Body of pancreas (tissue), 4 donors: Measurements from ENCODE around the gene IL20. TPM values are rescaled to one million over a fixed set of nuclear protein-coding genes. Genes with fewer than 3 reads are reported as not detected.

Experiments used
- ATAC-seq: fragments of 150-250 bp; one replicate; pipeline ENCODE4 v1.9.1; 2016
- DNase-seq, 4 donors: peaks; one replicate each; pipeline ENCODE4 v3.0.0-alpha.2; 2019
- H3K27ac ChIP-seq, 4 donors: fragments of 200-600 bp; sonication (generic); 1 replicate in 3 of 4; 2 replicates in 1 of 4; pipeline versions ENCODE4 v1.5.1 to v1.6.1; 2016 to 2019; ENCODE audit warnings: mild to moderate bottlenecking in 1 of 4, mixed read lengths in 1 of 4, moderate library complexity in 1 of 4
- H3K27me3 ChIP-seq, 2 donors: fragments of 200-600 bp; sonication (generic); one replicate each; pipeline ENCODE4 v1.6.0; 2016; ENCODE audit warnings: mild to moderate bottlenecking in 1 of 2
- H3K36me3 ChIP-seq, 2 donors: fragments of 200-600 bp; sonication (generic); replicated peaks in 1 of 2; 2 replicates each; pipeline ENCODE4 v1.5.1; 2016; ENCODE audit warnings: low read depth in 2 of 2; ENCODE audit not compliant: insufficient read depth in 1 of 2
- H3K4me1 ChIP-seq: fragments of 200-600 bp; sonication (generic); one replicate; pipeline ENCODE4 v1.6.0; 2016
- H3K4me3 ChIP-seq, 2 donors: fragments of 200-600 bp; sonication (generic); 1 replicate in 1 of 2; 2 replicates in 1 of 2; pipeline ENCODE4 v1.5.1; 2016 to 2019
- H3K9me3 ChIP-seq, 3 donors: fragments of 200-600 bp; sonication (generic); 1 replicate in 2 of 3; 2 replicates in 1 of 3; pipeline ENCODE4 v1.5.1; 2016
- POLR2A ChIP-seq, 3 donors: fragments of 450-650 bp; IDR thresholded peaks; one replicate each; pipeline ENCODE4 v1.6.1; 2016; ENCODE audit warnings: antibody characterized with exemption in 3 of 3, mild to moderate bottlenecking in 2 of 3
- WGBS, 2 donors: methylation state at CpG; one replicate each; pipeline ENCODE4 v1.1.5; 2017; 5-methylcytosine and 5-hydroxymethylcytosine counted together
- intact Hi-C: fragments of 100-400 bp; cut with DNase I; formaldehyde crosslinking; loops from one replicate; pipeline ENCODE4 v1.15.1; 2023
- total RNA-seq, 2 donors: library from RNA; depleted of rRNA; stranded (reverse); fragments of >200 nt; gene quantifications; one replicate each; pipeline ENCODE4 v1.1.0, GENCODE V29; 2016
- TF ChIP-seq, protein P1 (sequence below), 7 experiments: fragments of 450-650 bp in 4 of 7; fragments of 200-600 bp in 3 of 7; sonication (generic) in 3 of 7; IDR thresholded peaks; one replicate each; pipeline ENCODE4 v1.5.1; 2016 to 2019; ENCODE audit warnings: antibody characterized with exemption in 7 of 7

Gene IL20
- total RNA-seq, 2 donors from 2014 or later = not detected

DNA sequence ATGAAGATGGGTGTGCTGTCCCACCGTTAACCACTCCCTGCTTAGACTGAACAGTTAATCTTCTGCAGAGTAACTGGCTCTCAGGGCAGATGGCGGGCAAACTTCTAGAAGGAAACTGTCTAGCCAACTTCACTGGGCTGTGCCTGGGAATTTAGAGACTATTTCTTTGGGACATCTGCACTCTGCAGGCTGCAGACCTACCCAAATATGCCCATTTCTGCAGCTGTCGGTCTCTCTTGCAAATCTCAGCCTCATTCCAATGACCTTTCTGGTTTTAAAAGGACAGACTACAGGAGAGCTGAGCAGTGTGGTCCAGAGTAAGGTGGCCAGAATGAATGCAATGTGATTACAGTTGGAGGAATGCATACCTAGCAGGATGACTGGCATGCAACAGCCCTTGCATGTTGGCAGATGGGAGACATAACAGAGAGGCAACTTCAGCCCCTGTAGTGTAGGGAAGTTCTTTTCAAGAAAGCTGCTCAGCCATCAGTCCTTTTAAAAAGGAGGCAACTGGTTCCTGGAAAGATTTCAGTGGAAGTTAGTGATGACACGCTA is 26.3 kb upstream of the IL20 start:
- no peak for TF ChIP-seq POLR2A (IDR thresholded peaks at IDR 0.05)
- TF ChIP-seq, protein P1, sequence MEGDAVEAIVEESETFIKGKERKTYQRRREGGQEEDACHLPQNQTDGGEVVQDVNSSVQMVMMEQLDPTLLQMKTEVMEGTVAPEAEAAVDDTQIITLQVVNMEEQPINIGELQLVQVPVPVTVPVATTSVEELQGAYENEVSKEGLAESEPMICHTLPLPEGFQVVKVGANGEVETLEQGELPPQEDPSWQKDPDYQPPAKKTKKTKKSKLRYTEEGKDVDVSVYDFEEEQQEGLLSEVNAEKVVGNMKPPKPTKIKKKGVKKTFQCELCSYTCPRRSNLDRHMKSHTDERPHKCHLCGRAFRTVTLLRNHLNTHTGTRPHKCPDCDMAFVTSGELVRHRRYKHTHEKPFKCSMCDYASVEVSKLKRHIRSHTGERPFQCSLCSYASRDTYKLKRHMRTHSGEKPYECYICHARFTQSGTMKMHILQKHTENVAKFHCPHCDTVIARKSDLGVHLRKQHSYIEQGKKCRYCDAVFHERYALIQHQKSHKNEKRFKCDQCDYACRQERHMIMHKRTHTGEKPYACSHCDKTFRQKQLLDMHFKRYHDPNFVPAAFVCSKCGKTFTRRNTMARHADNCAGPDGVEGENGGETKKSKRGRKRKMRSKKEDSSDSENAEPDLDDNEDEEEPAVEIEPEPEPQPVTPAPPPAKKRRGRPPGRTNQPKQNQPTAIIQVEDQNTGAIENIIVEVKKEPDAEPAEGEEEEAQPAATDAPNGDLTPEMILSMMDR (IDR thresholded peaks at IDR 0.05) = no peak
- intact Hi-C loops = no loop called here

DNA sequence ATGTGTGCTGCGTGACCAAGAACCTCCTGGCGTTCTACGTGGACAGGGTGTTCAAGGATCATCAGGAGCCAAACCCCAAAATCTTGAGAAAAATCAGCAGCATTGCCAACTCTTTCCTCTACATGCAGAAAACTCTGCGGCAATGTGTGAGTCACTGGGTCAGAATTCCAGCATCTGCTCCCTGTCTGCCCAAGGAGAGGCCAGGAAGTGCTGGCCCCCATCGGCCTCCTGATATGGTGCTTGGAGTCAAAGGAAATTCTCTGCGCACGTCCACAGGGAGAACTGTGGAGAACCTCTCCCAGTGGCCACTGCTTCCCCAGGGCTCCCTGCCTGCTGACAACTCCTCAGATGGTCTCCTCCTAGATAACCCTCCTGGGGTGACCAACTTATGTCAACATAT is 25.6 kb upstream of the IL20 start:
- Histone ChIP-seq H3K4me1 (peaks cover 15% of the 10 kb centered on the region), H3K27me3 (no peaks in the 10 kb centered on the region), H3K4me3 (no peak overlapping the region), H3K9me3 (no peaks in the 10 kb centered on the region), H3K36me3 (no peaks in the 10 kb centered on the region), H3K27ac (no peak overlapping the region)
- ATAC-seq (no peak), DNase-seq (no peak)
- intact Hi-C loops = no loop called here
- TF ChIP-seq, protein P1 (IDR thresholded peaks at IDR 0.05) = no peak
- no peak for TF ChIP-seq POLR2A (IDR thresholded peaks at IDR 0.05)
- 82 to 87% methylated on average over 7 of the region's 7 CpGs for WGBS, 2 donors

More for the DNA sequence above, 26.3 kb upstream of the IL20 start:
- Histone ChIP-seq H3K27me3 (no peaks in the 10 kb centered on the region), H3K4me3 (no peak overlapping the region), H3K9me3 (no peaks in the 10 kb centered on the region), H3K4me1 (peaks cover 15% of the 10 kb centered on the region), H3K36me3 (no peaks in the 10 kb centered on the region), H3K27ac (no peak overlapping the region)
- DNase-seq (no peak), ATAC-seq (no peak)
- 91 to 94% methylated on average over 3 to 4 of the region's 4 CpGs for WGBS, 2 donors

DNA sequence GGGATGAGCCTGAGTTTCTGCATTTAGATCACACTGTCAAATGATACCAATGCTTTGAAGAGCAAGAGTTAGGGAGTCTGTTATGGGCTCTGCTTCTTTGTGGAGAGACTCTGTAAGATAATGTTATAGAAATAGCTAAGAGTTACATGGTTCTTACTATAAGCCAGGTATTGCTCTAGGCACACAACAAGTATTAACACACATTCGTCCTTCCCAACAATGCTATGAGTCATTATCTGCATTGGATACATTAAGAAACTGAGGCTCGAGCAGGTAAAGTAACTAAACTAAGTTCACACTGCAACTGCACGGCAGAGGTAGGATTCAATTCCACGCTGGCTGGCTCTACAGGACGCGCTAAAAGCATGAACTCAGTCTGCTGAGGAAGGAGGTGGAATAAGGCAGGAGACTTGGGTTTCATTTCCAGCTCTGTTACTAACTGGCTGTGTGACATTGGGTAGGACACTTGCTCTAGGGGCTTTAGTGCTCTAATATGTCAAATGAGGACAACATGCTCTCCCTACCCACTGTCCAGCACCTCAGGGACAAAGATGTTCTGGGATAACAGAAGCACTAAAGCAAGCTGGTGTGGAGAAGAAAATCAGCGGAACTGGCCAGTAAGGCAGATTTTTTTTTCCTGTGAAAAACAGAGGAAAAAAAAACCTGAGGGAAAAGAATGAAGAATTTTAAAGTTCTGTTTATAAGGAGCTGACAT is 23.7 kb upstream of the IL20 start:
- H3K4me1 ChIP-seq = peaks cover 15% of the 10 kb centered on the region
- TF ChIP-seq, protein P1 (IDR thresholded peaks at IDR 0.05) = no peak
- TF ChIP-seq POLR2A (IDR thresholded peaks at IDR 0.05) = no peak
- H3K27me3 ChIP-seq = no peaks in the 10 kb centered on the region
- H3K9me3 ChIP-seq = no peaks in the 10 kb centered on the region
- no peak overlapping the region for H3K27ac ChIP-seq
- WGBS, 2 donors = 84 to 89% methylated on average over 7 of the region's 7 CpGs
- ATAC-seq = no peak
- no peak for DNase-seq
- no peak overlapping the region for H3K4me3 ChIP-seq
- no peaks in the 10 kb centered on the region for H3K36me3 ChIP-seq
- intact Hi-C loops = no loop called here

DNA sequence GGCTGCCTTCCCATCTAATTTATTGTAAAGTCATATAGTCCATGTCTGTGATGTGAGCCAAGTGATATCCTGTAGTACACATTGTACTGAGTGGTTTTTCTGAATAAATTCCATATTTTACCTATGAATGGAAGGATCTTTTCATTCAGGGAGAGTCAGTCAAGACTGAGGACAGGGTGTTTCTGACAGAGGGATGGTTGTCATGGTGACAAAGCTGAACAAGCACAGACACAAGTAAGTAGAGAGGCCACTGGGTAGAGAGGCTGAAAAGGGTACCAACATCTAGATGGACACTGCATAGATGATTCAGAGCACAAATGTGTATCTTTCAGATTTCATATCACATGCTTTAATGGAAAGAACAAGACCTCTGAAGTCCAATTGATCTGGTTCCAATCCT is 22.6 kb upstream of the IL20 start:
- TF ChIP-seq POLR2A (IDR thresholded peaks at IDR 0.05) = no peak
- TF ChIP-seq, protein P1 (IDR thresholded peaks at IDR 0.05) = no peak
- Histone ChIP-seq H3K36me3 (no peaks in the 10 kb centered on the region), H3K27ac (no peak overlapping the region), H3K4me3 (no peak overlapping the region), H3K9me3 (no peaks in the 10 kb centered on the region), H3K27me3 (no peaks in the 10 kb centered on the region), H3K4me1 (peaks cover 25% of the 10 kb centered on the region)
- no peak for DNase-seq
- ATAC-seq = peak; percentile 45
- intact Hi-C loops = no loop called here

DNA sequence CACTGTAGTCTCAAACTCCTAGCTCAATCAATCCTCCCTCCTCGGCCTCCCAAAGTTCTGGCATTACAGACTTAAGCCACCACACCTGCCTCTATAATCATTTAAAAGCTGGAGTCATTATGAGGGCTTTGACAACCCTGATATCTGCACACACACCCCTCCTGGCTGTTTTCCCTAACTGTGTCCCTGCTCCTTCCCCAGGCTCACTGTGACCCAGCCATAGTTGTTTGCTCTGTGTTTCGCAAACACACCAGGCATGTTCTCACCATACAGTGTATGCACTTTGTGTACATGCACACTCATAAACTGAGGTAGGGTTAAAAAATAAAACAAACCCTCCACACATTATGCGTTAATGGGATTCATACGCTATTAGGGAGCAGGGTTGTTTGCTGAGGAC is 21.8 kb upstream of the IL20 start:
- TF ChIP-seq, protein P1 (IDR thresholded peaks at IDR 0.05) = no peak
- no peak for TF ChIP-seq POLR2A (IDR thresholded peaks at IDR 0.05)
- no peaks in the 10 kb centered on the region for H3K9me3 ChIP-seq
- 41 to 45% methylated on average over 4 of the region's 4 CpGs for WGBS, 2 donors
- no peak overlapping the region for H3K27ac ChIP-seq
- DNase-seq (peak; percentile 44 to 76 (median 68)), ATAC-seq (peak; percentile 71)
- H3K36me3 ChIP-seq = no peaks in the 10 kb centered on the region
- no peak overlapping the region for H3K4me3 ChIP-seq
- H3K4me1 ChIP-seq = peaks cover 29% of the 10 kb centered on the region
- H3K27me3 ChIP-seq = no peaks in the 10 kb centered on the region
- intact Hi-C loops = no loop called here
